ENCODE data around the gene LVRN.

DNA sequence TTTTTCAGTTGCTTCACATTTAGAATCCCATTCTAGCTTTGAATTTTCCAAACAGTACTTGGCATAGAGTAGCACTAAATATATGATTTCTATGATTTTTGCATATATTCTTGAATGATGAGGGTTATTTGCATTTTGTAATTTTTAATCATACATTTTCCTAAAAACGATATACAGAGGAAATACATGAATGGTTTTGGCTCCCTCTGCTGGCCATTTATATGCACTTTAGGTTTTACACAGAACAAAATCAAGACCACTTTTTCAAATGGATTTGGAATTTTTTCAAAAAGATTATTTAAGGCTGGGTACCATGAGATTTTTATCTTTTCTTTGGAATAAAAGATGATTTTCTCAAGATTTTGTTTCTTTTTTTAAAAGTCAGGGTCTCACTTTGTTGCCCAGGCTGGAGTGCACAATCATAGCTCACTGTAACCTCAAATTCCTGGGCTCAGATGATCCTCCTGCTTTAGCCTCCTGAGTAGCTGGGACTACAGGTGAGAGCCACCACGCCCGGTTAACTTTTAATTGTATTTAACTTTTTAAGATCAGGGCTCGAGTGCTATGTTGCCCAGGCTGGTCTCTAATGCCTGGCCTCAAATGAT lies 105.9 kb downstream of the LVRN start:
- TF ChIP-seq, protein P1, sequence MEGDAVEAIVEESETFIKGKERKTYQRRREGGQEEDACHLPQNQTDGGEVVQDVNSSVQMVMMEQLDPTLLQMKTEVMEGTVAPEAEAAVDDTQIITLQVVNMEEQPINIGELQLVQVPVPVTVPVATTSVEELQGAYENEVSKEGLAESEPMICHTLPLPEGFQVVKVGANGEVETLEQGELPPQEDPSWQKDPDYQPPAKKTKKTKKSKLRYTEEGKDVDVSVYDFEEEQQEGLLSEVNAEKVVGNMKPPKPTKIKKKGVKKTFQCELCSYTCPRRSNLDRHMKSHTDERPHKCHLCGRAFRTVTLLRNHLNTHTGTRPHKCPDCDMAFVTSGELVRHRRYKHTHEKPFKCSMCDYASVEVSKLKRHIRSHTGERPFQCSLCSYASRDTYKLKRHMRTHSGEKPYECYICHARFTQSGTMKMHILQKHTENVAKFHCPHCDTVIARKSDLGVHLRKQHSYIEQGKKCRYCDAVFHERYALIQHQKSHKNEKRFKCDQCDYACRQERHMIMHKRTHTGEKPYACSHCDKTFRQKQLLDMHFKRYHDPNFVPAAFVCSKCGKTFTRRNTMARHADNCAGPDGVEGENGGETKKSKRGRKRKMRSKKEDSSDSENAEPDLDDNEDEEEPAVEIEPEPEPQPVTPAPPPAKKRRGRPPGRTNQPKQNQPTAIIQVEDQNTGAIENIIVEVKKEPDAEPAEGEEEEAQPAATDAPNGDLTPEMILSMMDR (IDR thresholded peaks at IDR 0.05) = peak; percentile 40 to 70
- TF ChIP-seq POLR2AphosphoS5 (IDR thresholded peaks at IDR 0.05) = no peak
- TF ChIP-seq EP300 (IDR thresholded peaks at IDR 0.05) = no peak
- no peak for TF ChIP-seq POLR2A (IDR thresholded peaks at IDR 0.05)
